CD4-positive, alpha-beta memory T cell (primary cell): ENCODE results near the gene PLEKHA8. TPM values are rescaled to one million over a fixed set of nuclear protein-coding genes. Genes with fewer than 3 reads are reported as not detected.
A peak's percentile ranks its signal among the peaks of the same experiment; 100 is the strongest.

ENCODE experiments used
- CTCF ChIA-PET: fragments of 350-600 bp; sonication (Branson Sonifier 250); formaldehyde crosslinking; loops from one replicate; lab custom pipeline; 2021; ENCODE audit warnings: inconsistent platforms; ENCODE audit not compliant: partially characterized antibody; lab: Charles Lee
- POLR2A ChIA-PET: fragments of 350-600 bp; sonication (Branson Sonifier 250); formaldehyde crosslinking; loops from one replicate; lab custom pipeline; 2021; ENCODE audit not compliant: partially characterized antibody; lab: Charles Lee
- DNase-seq, 5 donors: peaks; one replicate each; pipeline versions ENCODE4 v3.0.0 to v3.0.0-alpha.2; 2020 to 2022; ENCODE audit warnings: mixed read lengths in 1 of 5
- H3K27ac ChIP-seq: one replicate; pipeline ENCODE4 v1.7.0; 2013; ENCODE audit warnings: low read depth, low read length
- H3K27me3 ChIP-seq: 2 replicates; pipeline ENCODE4 v1.7.0; 2013; ENCODE audit warnings: mild to moderate bottlenecking, low read length, moderate library complexity; ENCODE audit not compliant: insufficient read depth
- H3K36me3 ChIP-seq: 2 replicates; pipeline ENCODE4 v1.7.0; 2013; ENCODE audit warnings: mild to moderate bottlenecking, low read length, moderate library complexity; ENCODE audit not compliant: insufficient read depth
- H3K4me1 ChIP-seq: 2 replicates; pipeline ENCODE4 v1.7.0; 2013; ENCODE audit warnings: mild to moderate bottlenecking, low read length, moderate library complexity; ENCODE audit not compliant: insufficient read depth
- H3K4me3 ChIP-seq, 2 donors: one replicate each; pipeline ENCODE4 v1.7.0; 2013; ENCODE audit warnings: low read length in 2 of 2, mild to moderate bottlenecking in 1 of 2
- H3K9me3 ChIP-seq, 2 donors: one replicate each; pipeline ENCODE4 v1.7.0; 2013; ENCODE audit warnings: low read length in 2 of 2, control low read depth in 1 of 2; ENCODE audit not compliant: control insufficient read depth in 1 of 2
- H3K27ac Mint-ChIP-seq, 7 donors: one replicate each; pipeline ENCODE4 v1.8.0; 2020 to 2021; ENCODE audit warnings: mixed read lengths in 7 of 7, mild to moderate bottlenecking in 6 of 7, inconsistent platforms in 3 of 7, moderate library complexity in 3 of 7
- H3K27me3 Mint-ChIP-seq, 2 donors: one replicate each; pipeline ENCODE4 v1.8.0; 2020 to 2021; ENCODE audit warnings: mixed read lengths in 2 of 2
- H3K36me3 Mint-ChIP-seq, 2 donors: one replicate each; pipeline ENCODE4 v1.8.0; 2020 to 2021; ENCODE audit warnings: mixed read lengths in 2 of 2, inconsistent platforms in 1 of 2, mild to moderate bottlenecking in 1 of 2
- H3K4me1 Mint-ChIP-seq, 4 donors: one replicate each; pipeline ENCODE4 v1.8.0; 2020 to 2021; ENCODE audit warnings: mixed read lengths in 4 of 4, mild to moderate bottlenecking in 1 of 4
- H3K4me3 Mint-ChIP-seq, 8 donors: one replicate each; pipeline ENCODE4 v1.8.0; 2020 to 2021; ENCODE audit warnings: mixed read lengths in 8 of 8, mild to moderate bottlenecking in 7 of 8, moderate library complexity in 6 of 8, inconsistent platforms in 3 of 8
- H3K9me3 Mint-ChIP-seq, 8 donors: one replicate each; pipeline ENCODE4 v1.8.0; 2020 to 2021; ENCODE audit warnings: mixed read lengths in 8 of 8, mild to moderate bottlenecking in 5 of 8, inconsistent platforms in 3 of 8, moderate library complexity in 1 of 8
- intact Hi-C: fragments of 100-400 bp; cut with micrococcal nuclease; formaldehyde crosslinking; loops from one replicate; pipeline ENCODE4 v1.15.1; 2023
- polyA plus RNA-seq, 2 donors: library from polyadenylated mRNA; unstranded; fragments of 300-500 nt; fragmentation: Illumina TruSeq; gene quantifications; one replicate each; pipeline ENCODE4 v1.2.3, GENCODE V29; 2021
- total RNA-seq, 2 experiments: library from RNA; stranded (reverse); gene quantifications; one replicate each; pipeline ENCODE4 v1.2.3, GENCODE V29; 2021

The PLEKHA8 gene
- total and polyA plus RNA-seq, 4 experiments from 2014 or later, result 2.4 to 13.2 (median 8.0) TPM

- POLR2A ChIA-PET, result interaction anchor here (0.9 to 2.8 kb wide), 9 partner anchors 11 to 459 kb away, joined by 3 to 19 read pairs (median 6); partner anchors contain the start of genes FKBP14, NOD1, PLEKHA8 and ZNRF2
- H3K36me3 ChIP-seq, result no peaks in the 10 kb centered on the region
- Mint-ChIP-seq H3K9me3 (no peaks in the 10 kb centered on the region), H3K4me3 (peak within 1 kb of the TSS; percentile 87 to 96 (median 94)), H3K36me3 (peaks cover 0 to 4% of the 10 kb centered on the region in 2 donors), H3K27ac (peak within 1 kb of the TSS; percentile 75 to 95 (median 95)), H3K4me1 (peaks cover 5 to 23% (median 12%) of the 10 kb centered on the region in 4 donors), H3K27me3 (no peaks in the 10 kb centered on the region)
- CTCF ChIA-PET, result interaction anchor here (0.9 to 1.6 kb wide), 4 partner anchors 9 to 219 kb away, joined by 4 to 5 read pairs (median 4); no protein-coding TSS in a partner anchor
- H3K27me3 ChIP-seq, result no peaks in the 10 kb centered on the region
- intact Hi-C loops, result loop anchor here (1.0 to 10.0 kb wide), 6 partner anchors 108 to 460 kb away; partner anchors contain the start of genes FKBP14, GARS1, GGCT and NOD1
- H3K9me3 ChIP-seq, result no peaks in the 10 kb centered on the region
- DNase-seq, result peak; percentile 86 to 92 (median 89)
- H3K4me3 ChIP-seq, result peak within 1 kb of the TSS; percentile 66 to 69
- H3K4me1 ChIP-seq, result peaks cover 14% of the 10 kb centered on the region
- peak within 1 kb of the TSS; percentile 17 for H3K27ac ChIP-seq
These were observed 106.5 kb downstream of the PLEKHA8 start, which contains the start of gene MTURN for GRCh38 chr7:30134611-30135300. MTURN (plus strand) TSS chr7:30134986; CDS start chr7:30135137, 151 bp downstream.

DNA sequence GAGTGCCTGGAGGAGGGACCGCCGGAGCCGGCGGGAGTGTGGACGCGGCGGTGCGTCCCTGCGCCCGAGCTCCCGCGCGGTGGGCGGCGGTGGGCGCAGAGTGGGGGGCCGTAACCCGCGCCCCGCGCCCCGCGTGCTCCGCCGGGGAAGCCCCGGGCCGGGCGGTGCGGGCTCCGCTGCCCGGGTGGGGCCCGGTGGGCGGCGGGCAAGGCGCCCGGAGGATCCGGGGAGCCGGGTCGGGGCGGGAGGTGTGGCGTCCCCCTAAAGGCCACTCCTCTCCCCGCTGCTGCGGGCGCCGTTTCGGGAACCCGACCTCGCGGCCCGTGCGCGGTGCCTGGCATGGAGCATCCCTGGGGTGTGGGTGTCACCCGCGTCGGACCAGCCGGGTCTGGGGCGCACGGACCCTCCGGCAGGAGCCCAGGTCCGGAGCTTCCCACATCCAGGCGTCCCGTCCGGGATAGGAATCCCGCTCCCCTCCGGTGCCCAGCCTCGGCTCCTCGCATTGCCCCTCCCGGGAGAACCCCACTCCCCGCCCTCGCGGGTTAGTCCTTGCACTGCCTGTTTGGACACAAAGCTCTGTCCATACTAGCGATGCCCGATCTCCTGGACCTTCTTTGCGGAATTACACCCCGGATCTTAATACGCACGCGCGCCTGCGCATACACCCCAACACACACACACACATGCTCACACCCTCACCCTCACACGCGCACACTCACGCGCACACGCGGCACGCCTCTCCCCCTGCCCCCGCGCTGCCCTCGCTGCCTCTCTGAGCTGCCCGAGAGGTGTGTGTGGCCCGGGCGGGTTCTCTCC, 107.3 kb downstream of the PLEKHA8 start:
- peak; percentile 53 to 69 (median 60) for DNase-seq
- Mint-ChIP-seq H3K27me3 (no peaks in the 10 kb centered on the region), H3K4me1 (peaks cover 5 to 23% (median 12%) of the 10 kb centered on the region in 4 donors), H3K4me3 (peak overlapping the region; percentile 87 to 96 (median 94)), H3K36me3 (peaks cover 0 to 4% of the 10 kb centered on the region in 2 donors), H3K27ac (peak overlapping the region; percentile 61 to 95 (median 95)), H3K9me3 (no peaks in the 10 kb centered on the region)
- H3K4me1 ChIP-seq, result peaks cover 14% of the 10 kb centered on the region
- POLR2A ChIA-PET, result interaction anchor here (1.1 to 2.8 kb wide), 8 partner anchors 10 to 458 kb away, joined by 3 to 19 read pairs (median 6); partner anchors contain the start of genes FKBP14, NOD1, PLEKHA8 and ZNRF2
- H3K27ac ChIP-seq, result peak overlapping the region; percentile 17
- CTCF ChIA-PET, result interaction anchor here (1.1 to 1.6 kb wide), 2 partner anchors 13 to 141 kb away, joined by 4 to 5 read pairs; no protein-coding TSS in a partner anchor
- peak overlapping the region; percentile 66 to 69 for H3K4me3 ChIP-seq
- no peaks in the 10 kb centered on the region for H3K27me3 ChIP-seq
- H3K36me3 ChIP-seq, result no peaks in the 10 kb centered on the region
- H3K9me3 ChIP-seq, result no peaks in the 10 kb centered on the region
- intact Hi-C loops, result loop anchor here (1.0 to 10.0 kb wide), 4 partner anchors 149 to 459 kb away; partner anchors contain the start of genes GARS1, GGCT and ZNRF2

- Mint-ChIP-seq H3K36me3 (peaks cover 0 to 4% of the 10 kb centered on the region in 2 donors), H3K4me1 (peaks cover 5 to 23% (median 12%) of the 10 kb centered on the region in 4 donors), H3K4me3 (peak overlapping the region; percentile 87 to 96 (median 94)), H3K9me3 (no peaks in the 10 kb centered on the region), H3K27ac (peak overlapping the region; percentile 47 to 95 (median 95)), H3K27me3 (no peaks in the 10 kb centered on the region)
- POLR2A ChIA-PET, result interaction anchor here (1.1 to 2.8 kb wide), 5 partner anchors 12 to 343 kb away, joined by 4 to 19 read pairs (median 12); partner anchors contain the start of genes FKBP14, NOD1, PLEKHA8 and ZNRF2
- CTCF ChIA-PET, result no interaction called here
- no peaks in the 10 kb centered on the region for H3K27me3 ChIP-seq
- DNase-seq, result no peak
- peaks cover 14% of the 10 kb centered on the region for H3K4me1 ChIP-seq
- intact Hi-C loops, result loop anchor here (5.0 to 10.0 kb wide), 3 partner anchors 211 to 459 kb away; partner anchors contain the start of genes GARS1 and GGCT
- H3K27ac ChIP-seq, result peak overlapping the region; percentile 11
- H3K36me3 ChIP-seq, result no peaks in the 10 kb centered on the region
- H3K4me3 ChIP-seq, result peak overlapping the region; percentile 66 to 69
- H3K9me3 ChIP-seq, result no peaks in the 10 kb centered on the region
These were observed 108.0 kb downstream of the PLEKHA8 start for GRCh38 chr7:30136117-30136731.

DNA sequence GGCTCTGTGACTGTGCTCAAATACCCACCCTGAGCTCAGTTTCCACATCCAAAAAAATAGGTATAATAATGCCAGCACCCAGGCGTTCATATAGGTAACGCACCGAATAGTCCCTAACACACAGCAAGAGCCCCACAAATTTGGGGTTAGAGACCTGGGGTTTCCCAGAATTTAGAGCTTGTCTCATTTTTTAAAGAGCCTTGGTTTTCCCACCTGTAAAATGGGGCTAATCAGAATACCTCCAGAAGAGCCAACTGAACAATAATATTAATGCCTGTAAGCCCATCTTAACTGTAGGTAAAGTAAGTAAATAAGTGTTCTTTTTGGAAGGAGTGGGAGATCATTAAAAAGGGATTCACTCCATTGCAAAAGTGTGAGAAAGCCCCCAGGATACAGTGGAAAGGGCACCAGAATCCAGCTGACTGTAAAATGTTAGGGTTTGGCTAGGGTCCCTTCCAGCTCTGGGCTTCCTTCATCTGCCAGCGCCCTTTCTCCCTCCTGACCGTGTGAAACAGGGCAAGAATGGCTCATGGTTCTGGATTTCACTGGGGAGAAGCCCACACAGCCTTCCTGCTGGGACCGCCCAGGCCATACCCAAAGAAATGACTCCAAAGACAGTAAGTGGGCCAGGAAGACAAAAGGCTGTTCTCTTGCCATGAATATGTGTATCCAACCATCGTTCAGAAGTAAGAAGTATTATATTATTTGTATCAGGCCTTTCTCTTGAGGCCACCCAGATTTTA, 108.7 kb downstream of the PLEKHA8 start:
- POLR2A ChIA-PET, result no interaction called here
- no peaks in the 10 kb centered on the region for H3K27me3 ChIP-seq
- H3K4me3 Mint-ChIP-seq, result peak overlapping the region; percentile 15 to 94 (median 82)

GRCh38 chr7:30139836-30140384, 111.7 kb downstream of the PLEKHA8 start:
- Histone ChIP-seq H3K4me3 (no peak overlapping the region), H3K4me1 (peaks cover 9% of the 10 kb centered on the region), H3K9me3 (no peaks in the 10 kb centered on the region), H3K27me3 (no peaks in the 10 kb centered on the region), H3K27ac (no peak overlapping the region), H3K36me3 (no peaks in the 10 kb centered on the region)
- no peak for DNase-seq
- Mint-ChIP-seq H3K9me3 (no peaks in the 10 kb centered on the region), H3K4me3 (no peak overlapping the region), H3K36me3 (peaks cover 0 to 3% of the 10 kb centered on the region in 2 donors), H3K27ac (peak overlapping the region in 1 of 7 donors; percentile 28), H3K27me3 (no peaks in the 10 kb centered on the region), H3K4me1 (peaks cover 3 to 16% (median 4%) of the 10 kb centered on the region in 4 donors)
- intact Hi-C loops, result loop anchor here (5.0 to 10.0 kb wide), 3 partner anchors 207 to 455 kb away; partner anchors contain the start of genes GARS1 and GGCT
- ChIA-PET POLR2A (no interaction called here), CTCF (no interaction called here)

More for the DNA sequence above, 108.7 kb downstream of the PLEKHA8 start:
- peaks cover 14% of the 10 kb centered on the region for H3K4me1 ChIP-seq
- Mint-ChIP-seq H3K36me3 (peaks cover 0 to 4% of the 10 kb centered on the region in 2 donors), H3K27me3 (no peaks in the 10 kb centered on the region), H3K9me3 (no peaks in the 10 kb centered on the region), H3K27ac (peak overlapping the region in 5 of 7 donors; percentile 12 to 90 (median 47)), H3K4me1 (peaks cover 7 to 23% (median 12%) of the 10 kb centered on the region in 4 donors)
- CTCF ChIA-PET, result no interaction called here
- no peaks in the 10 kb centered on the region for H3K36me3 ChIP-seq
- no peaks in the 10 kb centered on the region for H3K9me3 ChIP-seq
- H3K27ac ChIP-seq, result no peak overlapping the region
- H3K4me3 ChIP-seq, result no peak overlapping the region
- intact Hi-C loops, result loop anchor here (5.0 to 10.0 kb wide), 3 partner anchors 210 to 458 kb away; partner anchors contain the start of genes GARS1 and GGCT
- DNase-seq, result no peak

GRCh38 chr7:30140456-30140855, 112.2 kb downstream of the PLEKHA8 start:
- Mint-ChIP-seq H3K27me3 (no peaks in the 10 kb centered on the region), H3K9me3 (no peaks in the 10 kb centered on the region), H3K4me1 (peaks cover 3 to 16% (median 4%) of the 10 kb centered on the region in 4 donors), H3K4me3 (no peak overlapping the region), H3K36me3 (peaks cover 0 to 3% of the 10 kb centered on the region in 2 donors), H3K27ac (no peak overlapping the region)
- DNase-seq, result no peak
- no peaks in the 10 kb centered on the region for H3K9me3 ChIP-seq
- H3K4me1 ChIP-seq, result peaks cover 9% of the 10 kb centered on the region
- POLR2A ChIA-PET, result no interaction called here
- H3K4me3 ChIP-seq, result no peak overlapping the region
- CTCF ChIA-PET, result no interaction called here
- no peak overlapping the region for H3K27ac ChIP-seq
- H3K36me3 ChIP-seq, result no peaks in the 10 kb centered on the region
- no peaks in the 10 kb centered on the region for H3K27me3 ChIP-seq
- intact Hi-C loops, result no loop called here
